NOMO-1 treated with dmso at 0.1 percent for 144 hours (cell line): Measurements from ENCODE around the gene KAT5.
"Not testable (repeated sequence)": the region's sequence is repeated elsewhere in the genome, so short reads cannot be mapped to it uniquely, and the experiment has no call there.

ENCODE experiments used
- DNase-seq: peaks from one replicate; lab custom pipeline; 2025; ENCODE audit not compliant: unreplicated experiment; lab: John Stamatoyannopoulos, UW

The KAT5 gene

DNA sequence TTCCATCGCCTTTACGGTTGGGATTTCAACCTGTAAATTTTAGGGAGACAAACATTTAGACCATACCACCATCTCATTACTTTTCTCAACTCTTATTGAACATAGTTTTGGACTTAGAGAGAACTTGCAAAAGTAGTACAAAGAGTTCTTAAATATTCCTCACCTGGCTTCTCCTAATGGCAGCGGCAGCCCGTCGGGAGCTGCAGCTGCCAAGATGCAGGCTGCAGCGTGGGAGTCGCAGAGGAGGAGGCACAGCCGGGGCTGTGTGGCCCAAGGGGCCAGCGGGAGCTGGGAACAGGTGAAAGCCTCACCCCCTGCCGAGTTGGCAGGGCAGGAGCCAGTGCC lies 31.6 kb downstream of the KAT5 start:
- no peak for DNase-seq

DNA sequence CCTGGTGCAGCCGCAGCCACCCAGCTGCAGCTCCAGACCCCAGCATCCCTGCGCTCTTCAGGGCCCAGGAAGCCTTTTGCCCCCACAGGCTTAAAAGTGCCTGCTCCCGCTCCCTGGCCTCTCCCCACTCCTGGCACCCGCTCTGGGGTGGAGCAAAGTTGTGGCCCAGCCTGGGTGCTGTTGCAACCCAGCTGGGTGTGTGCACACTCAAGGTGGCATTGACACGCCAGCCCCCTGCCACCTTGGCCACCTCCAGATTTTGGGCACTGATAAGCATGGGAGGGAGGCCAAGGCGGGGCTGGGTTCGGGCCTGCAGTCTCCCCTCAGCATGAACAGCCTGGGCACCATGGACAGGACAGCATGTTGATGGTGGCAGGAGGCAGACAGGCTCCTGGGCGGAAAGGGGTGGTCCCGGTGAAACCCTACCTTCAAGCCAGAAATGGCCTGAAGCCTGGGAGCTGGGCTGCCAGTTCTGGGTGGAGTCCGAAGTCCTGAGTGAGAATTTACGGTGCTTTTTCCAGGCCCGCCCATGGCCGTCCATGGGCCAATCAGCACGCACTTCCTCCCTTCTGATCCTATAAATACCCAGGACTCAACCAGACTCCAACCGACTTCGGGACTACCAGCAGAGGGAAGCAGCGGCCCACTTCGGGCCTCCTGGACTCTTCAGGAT lies 32.1 kb downstream of the KAT5 start:
- peak; percentile 74 for DNase-seq

- no peak for DNase-seq
Observed at GRCh38 chr11:65744699-65745042, 32.6 kb downstream of the KAT5 start.

GRCh38 chr11:65745049-65745448 lies 33.0 kb downstream of the KAT5 start:
- DNase-seq, result no peak

DNA sequence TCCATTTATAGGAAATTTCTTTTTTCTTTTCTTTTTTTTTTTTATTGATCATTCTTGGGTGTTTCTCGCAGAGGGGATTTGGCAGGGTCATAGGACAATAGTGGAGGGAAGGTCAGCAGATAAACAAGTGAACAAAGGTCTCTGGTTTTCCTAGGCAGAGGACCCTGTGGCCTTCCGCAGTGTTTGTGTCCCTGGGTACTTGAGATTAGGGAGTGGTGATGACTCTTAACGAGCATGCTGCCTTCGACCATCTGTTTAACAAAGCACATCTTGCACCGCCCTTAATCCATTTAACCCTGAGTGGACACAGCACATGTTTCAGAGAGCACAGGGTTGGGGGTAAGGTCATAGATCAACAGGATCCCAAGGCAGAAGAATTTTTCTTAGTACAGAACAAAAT lies 50.1 kb downstream of the KAT5 start:
- not testable (repeated sequence) for DNase-seq

DNA sequence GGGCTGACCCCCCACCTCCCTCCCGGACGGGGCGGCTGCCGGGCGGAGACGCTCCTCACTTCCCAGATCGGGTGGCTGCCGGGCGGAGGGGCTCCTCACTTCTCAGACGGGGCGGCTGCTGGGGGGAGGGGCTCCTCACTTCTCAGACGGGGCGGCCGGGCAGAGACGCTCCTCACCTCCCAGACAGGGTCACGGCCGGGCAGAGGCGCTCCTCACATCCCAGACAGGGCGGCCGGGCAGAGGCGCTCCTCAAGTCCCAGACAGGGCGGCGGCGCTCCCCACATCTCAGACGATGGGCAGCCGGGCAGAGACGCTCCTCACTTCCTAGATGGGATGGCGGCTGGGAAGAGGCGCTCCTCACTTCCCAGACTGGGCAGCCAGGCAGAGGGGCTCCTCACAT lies 50.8 kb downstream of the KAT5 start:
- DNase-seq, result not testable (repeated sequence)

DNA sequence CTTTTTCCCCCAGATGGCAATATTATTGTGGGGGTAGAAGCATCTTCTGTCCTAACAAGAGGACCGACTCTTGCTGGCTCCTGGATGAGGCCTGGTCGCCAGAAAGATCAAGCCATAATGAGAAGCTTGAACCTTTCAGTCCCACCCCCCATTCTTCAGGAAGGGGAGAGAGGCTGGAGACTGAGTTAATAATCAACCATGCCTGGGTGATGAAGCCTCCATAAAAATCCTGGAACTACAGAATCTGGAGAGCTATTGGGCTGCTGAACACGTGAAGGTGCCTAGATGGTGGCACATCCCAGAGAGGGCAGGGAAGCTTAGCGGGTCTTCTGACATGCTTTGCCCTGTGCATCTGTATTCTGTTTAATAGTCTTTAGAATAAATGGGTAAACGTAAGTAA lies 52.4 kb downstream of the KAT5 start:
- no peak for DNase-seq

DNA sequence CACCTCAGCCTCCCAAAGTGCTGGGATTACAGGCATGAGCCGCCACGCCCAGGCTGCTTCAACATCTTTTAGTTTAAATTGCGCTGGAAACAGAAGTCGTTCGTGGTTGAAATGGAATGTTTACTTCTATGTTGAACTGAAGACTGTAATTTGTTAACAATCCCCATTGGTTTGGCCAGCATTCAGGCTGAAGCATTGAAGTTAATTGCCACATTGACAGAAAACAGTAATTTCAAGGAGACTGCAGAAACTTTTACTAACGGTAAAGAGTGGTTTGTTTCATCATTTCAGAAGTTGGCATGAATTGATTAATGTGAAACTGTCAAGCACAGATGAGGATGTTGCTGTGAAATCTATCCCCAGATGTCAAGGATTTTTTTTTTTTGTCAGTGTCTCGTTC lies 54.5 kb downstream of the KAT5 start:
- peak; percentile 85 for DNase-seq

GRCh38 chr11:65767406-65767805 lies 55.4 kb downstream of the KAT5 start:
- no peak for DNase-seq

GRCh38 chr11:65767806-65768205 lies 55.8 kb downstream of the KAT5 start:
- DNase-seq, result not testable (repeated sequence)
